ENCODE data around the gene VSIG1. TPM values are rescaled to one million over a fixed set of nuclear protein-coding genes. Genes with fewer than 3 reads are reported as not detected.

VSIG1 gene
- total and polyA plus RNA-seq, 2 of the 8 experiments (the other 6 are each of a cell fraction or from before 2014, with no cell fraction given): 2.2 to 2.9 TPM

- H3K4ac ChIP-seq (replicated peaks; ENCODE audit: insufficient read length, low read depth, low read length): no peak overlapping the region
- H2AK5ac ChIP-seq (ENCODE audit: low read depth, low read length): no peak overlapping the region
- WGBS, 2 experiments (ENCODE audit: extremely low coverage in 1 of 2, insufficient coverage in 1 of 2, insufficient read length in 1 of 2, insufficient replicate concordance in 2 of 2, low coverage in 1 of 2, low lambda C conversion rate in 2 of 2, missing lambda C conversion rate in 1 of 2): 90% methylated on average over 1 of the region's 3 CpGs; no CpG with 5 or more reads in 1 of the 2 experiments
- H3K23ac ChIP-seq (ENCODE audit: insufficient read length): no peak overlapping the region
- POLR2A ChIA-PET (ENCODE audit: partially characterized antibody): no interaction called here
- no peak overlapping the region for H4K91ac ChIP-seq (replicated peaks; ENCODE audit: insufficient read length, low read length)
- H2AFZ ChIP-seq (ENCODE audit: low read length): no peak overlapping the region
- no peaks in the 10 kb centered on the region for H3K23me2 ChIP-seq (ENCODE audit: low read depth, low read length)
- no peak overlapping the region for H2BK120ac ChIP-seq (replicated peaks; ENCODE audit: low read depth, low read length)
- no peaks in the 10 kb centered on the region for H3K4me1 ChIP-seq (replicated peaks in 1 of 4; ENCODE audit: control insufficient read depth in 3 of 4, insufficient read depth in 4 of 4, low read length in 3 of 4)
- no peak overlapping the region for H2BK15ac ChIP-seq (ENCODE audit: low read length)
- no peaks in the 10 kb centered on the region for H3K79me2 ChIP-seq (ENCODE audit: control insufficient read depth in 1 of 2, insufficient read depth in 2 of 2, low read length in 2 of 2)
- H3K14ac ChIP-seq (ENCODE audit: insufficient read length): no peak overlapping the region
- no peak overlapping the region for H2BK12ac ChIP-seq (ENCODE audit: low read depth, low read length)
- H3K27ac ChIP-seq (ENCODE audit: low read depth, low read length): no peak overlapping the region
- no peak overlapping the region for H3K4me2 ChIP-seq (ENCODE audit: insufficient read depth in 1 of 2, low read depth in 2 of 2, low read length in 2 of 2)
- no peak overlapping the region for H2BK20ac ChIP-seq (ENCODE audit: low read length)
- no peaks in the 10 kb centered on the region for H3K36me3 ChIP-seq (ENCODE audit: control insufficient read depth in 2 of 4, insufficient read depth in 4 of 4, low read length in 3 of 4)
- H4K8ac ChIP-seq (ENCODE audit: extremely low read depth, insufficient read depth, low read length): no peak overlapping the region
- CTCF ChIA-PET (ENCODE audit: partially characterized antibody): interaction anchor here (0.8 to 1.5 kb wide), 2 partner anchors 40 to 58 kb away, joined by 3 read pairs; partner anchors contain the start of genes ATG4A and PSMD10
- H3K18ac ChIP-seq (ENCODE audit: extremely low read depth, low read length): no peak overlapping the region
- no peak overlapping the region for H3K9ac ChIP-seq (replicated peaks in 1 of 4; ENCODE audit: extremely low read depth in 1 of 4, low read depth in 3 of 4, low read length in 3 of 4)
- H3K27me3 ChIP-seq (replicated peaks in 1 of 4; ENCODE audit: control insufficient read depth in 3 of 4, extremely low read depth in 1 of 4, insufficient read depth in 3 of 4, low read length in 3 of 4): no peaks in the 10 kb centered on the region
- no peaks in the 10 kb centered on the region for H4K20me1 ChIP-seq (replicated peaks in 1 of 2; ENCODE audit: control insufficient read depth in 1 of 2, insufficient read depth in 2 of 2, low read length in 2 of 2)
- H3K4me3 ChIP-seq (ENCODE audit: extremely low read depth in 1 of 4, insufficient read depth in 2 of 4, low read depth in 3 of 4, low read length in 4 of 4): no peak overlapping the region
- FAIRE-seq (no peak), DNase-seq (ENCODE audit: low read depth in 1 of 2, low spot score in 2 of 2) (no peak)
- H2BK5ac ChIP-seq (ENCODE audit: low read depth, low read length): no peak overlapping the region
- H4K5ac ChIP-seq (ENCODE audit: insufficient read length, low read depth, low read length): no peak overlapping the region
- TF ChIP-seq ATF3 (IDR thresholded peaks at IDR 0.05; ENCODE audit: insufficient read depth, low read depth, low read length) (no peak), SAP30 (IDR thresholded peaks at IDR 0.05; ENCODE audit: insufficient read depth, insufficient replicate concordance, low read length) (no peak), CTCF (IDR thresholded peaks at IDR 0.05; ENCODE audit: control extremely low read depth in 1 of 3, insufficient read depth in 1 of 3, low read depth in 1 of 3, low read length in 3 of 3) (no peak), CEBPB (IDR thresholded peaks at IDR 0.05; ENCODE audit: low read depth, low read length) (no peak), CBX5 (IDR thresholded peaks at IDR 0.05; ENCODE audit: low read depth, low read length) (no peak), KDM1A (IDR thresholded peaks at IDR 0.05; ENCODE audit: borderline replicate concordance, low read length) (no peak)
- no peaks in the 10 kb centered on the region for H3K9me3 ChIP-seq (ENCODE audit: insufficient read depth in 2 of 2, low read depth in 1 of 2, low read length in 1 of 2)
- H3K79me1 ChIP-seq (ENCODE audit: low read depth, low read length): no peaks in the 10 kb centered on the region
- no peak overlapping the region for H3K56ac ChIP-seq (replicated peaks; ENCODE audit: insufficient read length, low read depth, low read length)
Measured at GRCh38 chrX:108033890-108034289, 11.0 kb upstream of the VSIG1 start.
